Motor neuron (in vitro differentiated cells): ENCODE data around the gene CFAP206. TPM values are rescaled to one million over a fixed set of nuclear protein-coding genes. Genes with fewer than 3 reads are reported as not detected.

ENCODE experiments used
- ATAC-seq, 8 experiments: fragments of 200-7000 bp; cut with Tn5 transposase; replicated peaks in 6 of 8; 2 replicates each; pipeline ENCODE4 v1.8.0; 2021; ENCODE audit warnings: mild to moderate bottlenecking in 8 of 8, moderate library complexity in 8 of 8
- H3K27ac ChIP-seq, 2 donors: fragments of 250-450 bp; sonication (Bioruptor Pico); 2 replicates each; pipeline ENCODE4 v1.9.0; 2021; ENCODE audit warnings: antibody characterized with exemption in 2 of 2, mild to moderate bottlenecking in 2 of 2, moderate library complexity in 1 of 2
- H3K4me1 ChIP-seq, 2 donors: fragments of 250-450 bp; sonication (Bioruptor Pico); replicated peaks in 1 of 2; 2 replicates each; pipeline ENCODE4 v1.6.1; 2021; ENCODE audit warnings: antibody characterized with exemption in 2 of 2, mild to moderate bottlenecking in 2 of 2, moderate library complexity in 1 of 2
- H3K4me3 ChIP-seq, 5 donors: fragments of 250-450 bp; sonication (Bioruptor Pico); 2 replicates each; pipeline ENCODE4 v1.9.0; 2021; ENCODE audit warnings: antibody characterized with exemption in 5 of 5, mild to moderate bottlenecking in 5 of 5, moderate library complexity in 4 of 5
- WGBS, 10 experiments: fragments of 450-650 bp; shearing (Covaris generic); methylation state at CpG; one replicate each; pipeline ENCODE4 v1.0.0; 2022; 5-methylcytosine and 5-hydroxymethylcytosine counted together
- in situ Hi-C, 9 experiments: fragments of 400-800 bp; cut with MboI; loops; one replicate each; pipeline ENCODE4 v1.15.0; 2021; ENCODE audit warnings: low sequenced_read_pairs in 9 of 9, low pct_unique_long_range_greater_than_20kb in 2 of 9; ENCODE audit not compliant: unreplicated experiment in 9 of 9
- total RNA-seq, 8 experiments: library from RNA; unstranded; fragments of 300-600 nt; gene quantifications; 2 replicates each; pipeline versions ENCODE4 v1.2.3 to v1.2.4, GENCODE V29; 2022

The CFAP206 gene
- total RNA-seq, 8 experiments from 2014 or later = 0.17 to 14.4 (median 2.8) TPM; not detected in 1

- no peak overlapping the region for H3K27ac ChIP-seq
- in situ Hi-C loops = no loop called here
- ATAC-seq = no peak
- no peak overlapping the region for H3K4me3 ChIP-seq
- H3K4me1 ChIP-seq = no peaks in the 10 kb centered on the region
- WGBS, 10 experiments = 90 to 100% (median 99%) methylated on average over 1 to 7 of the region's 8 CpGs
Observed at GRCh38 chr6:87494761-87495422, 87.1 kb downstream of the CFAP206 start.

DNA sequence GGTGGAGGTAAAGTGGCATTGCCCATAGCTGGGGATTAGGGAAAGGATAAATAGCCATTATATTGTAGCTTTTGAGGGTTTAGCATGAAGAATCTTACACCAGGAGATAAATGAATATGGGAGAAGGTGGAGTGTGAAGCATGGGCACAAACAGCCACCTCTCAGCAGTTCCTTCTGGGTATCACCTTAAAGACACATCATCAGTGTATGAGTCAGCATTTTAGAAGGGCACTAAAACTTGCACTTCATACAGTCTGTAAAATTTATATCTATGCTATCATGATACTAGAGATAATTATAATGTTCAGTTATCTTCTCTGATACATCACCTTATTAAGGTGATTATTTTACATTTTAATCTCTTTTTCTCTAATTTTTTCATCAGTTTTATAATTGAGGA lies 90.3 kb downstream of the CFAP206 start:
- in situ Hi-C loops = no loop called here
- Histone ChIP-seq H3K27ac (no peak overlapping the region), H3K4me1 (no peaks in the 10 kb centered on the region), H3K4me3 (no peak overlapping the region)
- ATAC-seq = no peak

- Histone ChIP-seq H3K4me3 (no peak overlapping the region), H3K27ac (no peak overlapping the region), H3K4me1 (no peaks in the 10 kb centered on the region)
- WGBS, 10 experiments = 84 to 100% (median 99%) methylated on average over 1 to 6 of the region's 6 CpGs
- in situ Hi-C loops = no loop called here
- ATAC-seq = no peak
Observed at GRCh38 chr6:87501809-87502572, 94.2 kb downstream of the CFAP206 start.

- peak in 2 of 8 experiments; percentile 50 to 88 for ATAC-seq
- in situ Hi-C loops = no loop called here
- H3K4me3 ChIP-seq = no peak overlapping the region
- WGBS, 10 experiments = 38 to 100% (median 90%) methylated on average over 1 of the region's 1 CpG
- H3K27ac ChIP-seq = no peak overlapping the region
- no peaks in the 10 kb centered on the region for H3K4me1 ChIP-seq
Observed at GRCh38 chr6:87504441-87504840, 96.7 kb downstream of the CFAP206 start.

Other genes starting within 250 kb of the CFAP206 start
- 10 to 100 TPM in 7 of 8 experiments, 1 to 10 TPM in 1; 5.5 to 24.1 (median 14.8) TPM for gene SMIM8, start 85.4 kb upstream of the CFAP206 start, total RNA-seq
- 1 to 10 TPM in 3 of 8 experiments, under 1 TPM in 5; 0.28 to 1.9 (median 0.63) TPM for gene GJB7, start 78.7 kb upstream of the CFAP206 start, total RNA-seq
- 10 to 100 TPM in 1 of 8 experiments, 1 to 10 TPM in 7; 1.2 to 13.6 (median 2.5) TPM for gene C6orf163, start 63.2 kb upstream of the CFAP206 start, total RNA-seq
- 10 to 100 TPM; 12.7 to 31.4 (median 21.8) TPM for gene SLC35A1, start 65.0 kb downstream of the CFAP206 start, total RNA-seq
- 10 to 100 TPM; 33.8 to 57.7 (median 49.6) TPM for gene RARS2, start 182.0 kb downstream of the CFAP206 start, total RNA-seq
- 10 to 100 TPM; 31.5 to 41.3 (median 36.0) TPM for gene ORC3, start 182.2 kb downstream of the CFAP206 start, total RNA-seq